ENCODE data around the gene CDH22. TPM values are rescaled to one million over a fixed set of nuclear protein-coding genes. Genes with fewer than 3 reads are reported as not detected.
A peak's percentile ranks its signal among the peaks of the same experiment; 100 is the strongest.

The CDH22 gene
- total and polyA plus RNA-seq, 5 donors from 2014 or later = not detected

DNA sequence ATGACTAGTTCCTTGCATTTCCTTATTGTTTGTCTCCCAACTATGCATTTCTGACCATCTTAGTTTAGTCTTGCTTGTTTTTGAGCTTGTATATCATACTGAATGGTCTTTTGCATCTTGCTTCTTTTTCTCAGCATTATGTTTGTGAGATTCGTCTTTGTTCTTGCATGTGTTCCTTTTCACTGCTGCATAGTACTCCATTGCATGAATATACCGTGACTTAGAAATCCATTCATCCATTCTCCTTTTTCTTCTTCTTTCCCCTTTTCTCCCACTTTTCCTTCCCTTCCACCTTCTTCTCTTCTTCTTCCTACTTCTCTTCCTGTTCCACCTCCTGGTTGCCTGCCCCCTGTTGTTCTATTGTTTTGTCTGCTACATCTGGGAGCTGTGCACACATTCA, 42.8 kb downstream of the CDH22 start:
- ATAC-seq (ENCODE audit: low read depth in 2 of 2) = no peak
- H3K4me1 Mint-ChIP-seq = no peaks in the 10 kb centered on the region
- Histone ChIP-seq H3K9me3 (ENCODE audit: control insufficient read depth in 2 of 2, low read length in 2 of 2) (no peaks in the 10 kb centered on the region), H3K4me1 (ENCODE audit: control insufficient read depth, insufficient read depth, low read length, poor library complexity, severe bottlenecking) (no peaks in the 10 kb centered on the region), H3K36me3 (ENCODE audit: control insufficient read depth, insufficient read depth, low read length) (no peaks in the 10 kb centered on the region), H3K27me3 (ENCODE audit: control insufficient read depth, insufficient read depth, low read length) (peaks cover 8% of the 10 kb centered on the region), H3K27ac (ENCODE audit: insufficient read depth, low read length, poor library complexity, severe bottlenecking) (no peak overlapping the region), H3K4me3 (ENCODE audit: low read depth, low read length) (no peak overlapping the region)
- no peaks in the 10 kb centered on the region for H3K36me3 Mint-ChIP-seq
- DNase-seq = no peak
- H3K4me3 Mint-ChIP-seq = no peak overlapping the region
- H3K9me3 Mint-ChIP-seq = peaks cover 0 to 2% (median 0%) of the 10 kb centered on the region in 7 donors
- peaks cover 22% of the 10 kb centered on the region for H3K27me3 Mint-ChIP-seq
- H3K27ac Mint-ChIP-seq = peak overlapping the region in 1 of 3 donors; percentile 41

GRCh38 chr20:46264391-46265266, 43.7 kb downstream of the CDH22 start:
- Mint-ChIP-seq H3K4me1 (no peaks in the 10 kb centered on the region), H3K36me3 (no peaks in the 10 kb centered on the region), H3K4me3 (no peak overlapping the region), H3K27ac (no peak overlapping the region), H3K27me3 (peaks cover 22% of the 10 kb centered on the region), H3K9me3 (peaks cover 0 to 2% (median 0%) of the 10 kb centered on the region in 7 donors)
- no peak overlapping the region for H3K27ac ChIP-seq (ENCODE audit: insufficient read depth, low read length, poor library complexity, severe bottlenecking)
- no peak for ATAC-seq (ENCODE audit: low read depth in 2 of 2)
- H3K27me3 ChIP-seq (ENCODE audit: control insufficient read depth, insufficient read depth, low read length) = peaks cover 7% of the 10 kb centered on the region
- no peak for DNase-seq
- H3K36me3 ChIP-seq (ENCODE audit: control insufficient read depth, insufficient read depth, low read length) = no peaks in the 10 kb centered on the region
- no peaks in the 10 kb centered on the region for H3K9me3 ChIP-seq (ENCODE audit: control insufficient read depth in 2 of 2, low read length in 2 of 2)
- no peaks in the 10 kb centered on the region for H3K4me1 ChIP-seq (ENCODE audit: control insufficient read depth, insufficient read depth, low read length, poor library complexity, severe bottlenecking)
- H3K4me3 ChIP-seq (ENCODE audit: low read depth, low read length) = no peak overlapping the region

DNA sequence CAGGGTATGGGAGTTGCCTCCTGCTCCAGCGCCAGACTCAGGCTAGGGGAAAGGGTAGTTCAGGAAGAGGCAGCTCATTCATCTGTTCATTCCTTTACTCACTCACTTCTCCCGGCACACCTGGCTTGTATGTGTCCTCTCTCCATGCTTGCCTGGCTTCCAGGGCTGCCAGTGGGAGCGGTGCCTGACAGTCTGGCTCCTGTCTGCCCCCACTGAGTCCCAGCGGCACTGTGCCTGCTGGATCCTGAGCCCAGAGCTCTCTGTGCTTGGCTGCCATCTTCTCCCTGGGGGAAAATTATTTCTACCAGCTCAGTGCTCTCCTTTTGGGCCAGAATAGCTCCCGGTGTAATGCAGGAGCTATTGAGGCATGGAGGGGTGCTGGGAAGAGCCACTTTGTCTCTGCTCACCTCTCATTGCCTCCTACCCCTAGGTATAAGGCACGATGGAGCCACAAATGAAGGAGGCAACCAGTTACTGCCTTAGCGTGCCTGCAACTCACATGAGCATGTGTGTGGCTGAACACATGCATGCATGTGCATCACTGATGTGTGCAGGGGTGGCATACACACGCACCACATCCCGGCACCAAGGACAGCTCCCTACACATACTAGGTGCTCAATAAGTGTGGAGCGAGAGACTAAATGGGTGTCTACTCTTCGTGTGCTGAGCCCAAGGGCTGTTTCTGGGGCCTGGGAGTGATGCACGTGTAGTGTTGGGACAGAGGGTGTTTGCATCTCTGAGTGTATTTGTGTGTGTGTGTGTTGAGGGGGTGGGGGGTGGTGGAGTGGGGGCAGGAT, 46.6 kb downstream of the CDH22 start:
- Mint-ChIP-seq H3K9me3 (peaks cover 0 to 2% (median 0%) of the 10 kb centered on the region in 7 donors), H3K27ac (no peak overlapping the region), H3K27me3 (peaks cover 12% of the 10 kb centered on the region), H3K36me3 (no peaks in the 10 kb centered on the region), H3K4me1 (no peaks in the 10 kb centered on the region), H3K4me3 (no peak overlapping the region)
- H3K27me3 ChIP-seq (ENCODE audit: control insufficient read depth, insufficient read depth, low read length) = peaks cover 4% of the 10 kb centered on the region
- ATAC-seq (ENCODE audit: low read depth in 2 of 2) (no peak), DNase-seq (no peak)
- H3K27ac ChIP-seq (ENCODE audit: insufficient read depth, low read length, poor library complexity, severe bottlenecking) = no peak overlapping the region
- no peaks in the 10 kb centered on the region for H3K9me3 ChIP-seq (ENCODE audit: control insufficient read depth in 2 of 2, low read length in 2 of 2)
- H3K4me3 ChIP-seq (ENCODE audit: low read depth, low read length) = no peak overlapping the region
- no peaks in the 10 kb centered on the region for H3K4me1 ChIP-seq (ENCODE audit: control insufficient read depth, insufficient read depth, low read length, poor library complexity, severe bottlenecking)
- no peaks in the 10 kb centered on the region for H3K36me3 ChIP-seq (ENCODE audit: control insufficient read depth, insufficient read depth, low read length)

GRCh38 chr20:46260936-46261454, 47.3 kb downstream of the CDH22 start:
- peaks cover 10% of the 10 kb centered on the region for H3K27me3 Mint-ChIP-seq
- Histone ChIP-seq H3K4me1 (ENCODE audit: control insufficient read depth, insufficient read depth, low read length, poor library complexity, severe bottlenecking) (no peaks in the 10 kb centered on the region), H3K9me3 (ENCODE audit: control insufficient read depth in 2 of 2, low read length in 2 of 2) (no peaks in the 10 kb centered on the region), H3K27ac (ENCODE audit: insufficient read depth, low read length, poor library complexity, severe bottlenecking) (no peak overlapping the region), H3K27me3 (ENCODE audit: control insufficient read depth, insufficient read depth, low read length) (peaks cover 4% of the 10 kb centered on the region), H3K36me3 (ENCODE audit: control insufficient read depth, insufficient read depth, low read length) (no peaks in the 10 kb centered on the region), H3K4me3 (ENCODE audit: low read depth, low read length) (no peak overlapping the region)
- peaks cover 0 to 2% (median 0%) of the 10 kb centered on the region in 7 donors for H3K9me3 Mint-ChIP-seq
- H3K27ac Mint-ChIP-seq = no peak overlapping the region
- no peak overlapping the region for H3K4me3 Mint-ChIP-seq
- H3K4me1 Mint-ChIP-seq = no peaks in the 10 kb centered on the region
- DNase-seq = no peak
- H3K36me3 Mint-ChIP-seq = no peaks in the 10 kb centered on the region
- ATAC-seq (ENCODE audit: low read depth in 2 of 2) = no peak

- H3K36me3 ChIP-seq (ENCODE audit: control insufficient read depth, insufficient read depth, low read length) = no peaks in the 10 kb centered on the region
- no peak overlapping the region for H3K4me3 Mint-ChIP-seq
- H3K4me1 ChIP-seq (ENCODE audit: control insufficient read depth, insufficient read depth, low read length, poor library complexity, severe bottlenecking) = no peaks in the 10 kb centered on the region
- H3K4me1 Mint-ChIP-seq = no peaks in the 10 kb centered on the region
- DNase-seq = no peak
- peaks cover 5% of the 10 kb centered on the region for H3K27me3 Mint-ChIP-seq
- ATAC-seq (ENCODE audit: low read depth in 2 of 2) = no peak
- H3K9me3 ChIP-seq (ENCODE audit: control insufficient read depth in 2 of 2, low read length in 2 of 2) = no peaks in the 10 kb centered on the region
- H3K27ac Mint-ChIP-seq = no peak overlapping the region
- H3K27ac ChIP-seq (ENCODE audit: insufficient read depth, low read length, poor library complexity, severe bottlenecking) = no peak overlapping the region
- H3K9me3 Mint-ChIP-seq = no peaks in the 10 kb centered on the region
- H3K4me3 ChIP-seq (ENCODE audit: low read depth, low read length) = no peak overlapping the region
- H3K27me3 ChIP-seq (ENCODE audit: control insufficient read depth, insufficient read depth, low read length) = peaks cover 2% of the 10 kb centered on the region
- no peaks in the 10 kb centered on the region for H3K36me3 Mint-ChIP-seq
These were observed 47.8 kb downstream of the CDH22 start for GRCh38 chr20:46260480-46260879.

GRCh38 chr20:46259260-46259859, 48.9 kb downstream of the CDH22 start:
- Histone ChIP-seq H3K27me3 (ENCODE audit: control insufficient read depth, insufficient read depth, low read length) (peaks cover 2% of the 10 kb centered on the region), H3K4me3 (ENCODE audit: low read depth, low read length) (no peak overlapping the region), H3K4me1 (ENCODE audit: control insufficient read depth, insufficient read depth, low read length, poor library complexity, severe bottlenecking) (no peaks in the 10 kb centered on the region), H3K9me3 (ENCODE audit: control insufficient read depth in 2 of 2, low read length in 2 of 2) (no peaks in the 10 kb centered on the region), H3K36me3 (ENCODE audit: control insufficient read depth, insufficient read depth, low read length) (no peaks in the 10 kb centered on the region), H3K27ac (ENCODE audit: insufficient read depth, low read length, poor library complexity, severe bottlenecking) (no peak overlapping the region)
- Mint-ChIP-seq H3K4me3 (no peak overlapping the region), H3K27ac (no peak overlapping the region), H3K9me3 (no peaks in the 10 kb centered on the region), H3K27me3 (peaks cover 8% of the 10 kb centered on the region), H3K4me1 (no peaks in the 10 kb centered on the region), H3K36me3 (peaks cover 3% of the 10 kb centered on the region)
- DNase-seq (no peak), ATAC-seq (ENCODE audit: low read depth in 2 of 2) (no peak)

DNA sequence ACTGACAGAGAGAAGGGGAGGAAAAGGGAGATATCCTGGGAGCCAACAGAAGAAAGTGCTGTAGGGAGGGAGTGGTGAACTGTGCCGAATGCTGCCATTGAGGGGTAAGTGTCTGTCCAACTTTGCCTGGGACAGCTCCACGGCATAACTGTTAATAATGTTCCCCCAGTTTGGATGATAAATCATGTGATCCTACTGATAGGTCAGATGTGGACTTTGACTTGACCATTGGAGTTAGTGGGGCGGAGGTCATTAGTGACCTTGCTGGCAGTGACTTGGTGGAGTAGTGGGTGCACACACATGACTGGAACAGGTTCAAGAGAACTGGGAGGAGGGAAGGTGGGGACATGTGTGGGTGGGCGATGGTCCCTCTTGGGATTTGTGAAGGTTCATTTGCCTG, 50.4 kb downstream of the CDH22 start:
- no peak overlapping the region for H3K4me3 ChIP-seq (ENCODE audit: low read depth, low read length)
- no peaks in the 10 kb centered on the region for H3K36me3 ChIP-seq (ENCODE audit: control insufficient read depth, insufficient read depth, low read length)
- H3K9me3 ChIP-seq (ENCODE audit: control insufficient read depth in 2 of 2, low read length in 2 of 2) = no peaks in the 10 kb centered on the region
- H3K36me3 Mint-ChIP-seq = peaks cover 3% of the 10 kb centered on the region
- H3K9me3 Mint-ChIP-seq = no peaks in the 10 kb centered on the region
- no peak overlapping the region for H3K4me3 Mint-ChIP-seq
- no peak overlapping the region for H3K27ac ChIP-seq (ENCODE audit: insufficient read depth, low read length, poor library complexity, severe bottlenecking)
- H3K27me3 ChIP-seq (ENCODE audit: control insufficient read depth, insufficient read depth, low read length) = peaks cover 2% of the 10 kb centered on the region
- H3K4me1 Mint-ChIP-seq = no peaks in the 10 kb centered on the region
- H3K27me3 Mint-ChIP-seq = peaks cover 16% of the 10 kb centered on the region
- H3K27ac Mint-ChIP-seq = no peak overlapping the region
- ATAC-seq (ENCODE audit: low read depth in 2 of 2) = no peak
- no peak for DNase-seq
- no peaks in the 10 kb centered on the region for H3K4me1 ChIP-seq (ENCODE audit: control insufficient read depth, insufficient read depth, low read length, poor library complexity, severe bottlenecking)
